Chondrocyte (in vitro differentiated cells): ENCODE measurements around the gene ZNF28. TPM values are rescaled to one million over a fixed set of nuclear protein-coding genes. Genes with fewer than 3 reads are reported as not detected.
"Not testable (repeated sequence)": the region's sequence is repeated elsewhere in the genome, so short reads cannot be mapped to it uniquely, and the experiment has no call there.

ENCODE experiments used
- DNase-seq: peaks from one replicate; pipeline ENCODE4 v3.0.0; 2021; ENCODE audit warnings: mixed read lengths, low spot score
- H3K27ac Mint-ChIP-seq: one replicate; pipeline ENCODE4 v1.8.0; 2021; ENCODE audit warnings: mild to moderate bottlenecking, moderate library complexity, mixed read lengths; ENCODE audit not compliant: unreplicated experiment
- H3K27me3 Mint-ChIP-seq: 2 replicates; pipeline ENCODE4 v1.8.0; 2021; ENCODE audit warnings: low read depth, mixed read lengths
- H3K36me3 Mint-ChIP-seq: 2 replicates; pipeline ENCODE4 v1.8.0; 2021; ENCODE audit warnings: low read depth, mixed read lengths
- H3K4me1 Mint-ChIP-seq: 2 replicates; pipeline ENCODE4 v1.8.0; 2021; ENCODE audit warnings: low read depth, mild to moderate bottlenecking, mixed read lengths
- H3K4me3 Mint-ChIP-seq: one replicate; pipeline ENCODE4 v1.8.0; 2021; ENCODE audit warnings: mild to moderate bottlenecking, moderate library complexity, mixed read lengths; ENCODE audit not compliant: unreplicated experiment
- H3K9me3 Mint-ChIP-seq: 2 replicates; pipeline ENCODE4 v1.8.0; 2021; ENCODE audit warnings: low read depth, mixed read lengths
- CTCF ChIP-seq: fragments of 200-600 bp; sonication (generic); IDR thresholded peaks from 2 replicates; pipeline ENCODE4 v1.5.0; 2021; ENCODE audit warnings: antibody characterized with exemption, mild to moderate bottlenecking, moderate library complexity
- total RNA-seq: library from RNA; stranded (reverse); gene quantifications from 3 replicates; pipeline ENCODE4 v1.2.1, GENCODE V29; 2021

The ZNF28 gene
- total RNA-seq, 1 donor from 2014 or later, result 16.7 TPM

DNA sequence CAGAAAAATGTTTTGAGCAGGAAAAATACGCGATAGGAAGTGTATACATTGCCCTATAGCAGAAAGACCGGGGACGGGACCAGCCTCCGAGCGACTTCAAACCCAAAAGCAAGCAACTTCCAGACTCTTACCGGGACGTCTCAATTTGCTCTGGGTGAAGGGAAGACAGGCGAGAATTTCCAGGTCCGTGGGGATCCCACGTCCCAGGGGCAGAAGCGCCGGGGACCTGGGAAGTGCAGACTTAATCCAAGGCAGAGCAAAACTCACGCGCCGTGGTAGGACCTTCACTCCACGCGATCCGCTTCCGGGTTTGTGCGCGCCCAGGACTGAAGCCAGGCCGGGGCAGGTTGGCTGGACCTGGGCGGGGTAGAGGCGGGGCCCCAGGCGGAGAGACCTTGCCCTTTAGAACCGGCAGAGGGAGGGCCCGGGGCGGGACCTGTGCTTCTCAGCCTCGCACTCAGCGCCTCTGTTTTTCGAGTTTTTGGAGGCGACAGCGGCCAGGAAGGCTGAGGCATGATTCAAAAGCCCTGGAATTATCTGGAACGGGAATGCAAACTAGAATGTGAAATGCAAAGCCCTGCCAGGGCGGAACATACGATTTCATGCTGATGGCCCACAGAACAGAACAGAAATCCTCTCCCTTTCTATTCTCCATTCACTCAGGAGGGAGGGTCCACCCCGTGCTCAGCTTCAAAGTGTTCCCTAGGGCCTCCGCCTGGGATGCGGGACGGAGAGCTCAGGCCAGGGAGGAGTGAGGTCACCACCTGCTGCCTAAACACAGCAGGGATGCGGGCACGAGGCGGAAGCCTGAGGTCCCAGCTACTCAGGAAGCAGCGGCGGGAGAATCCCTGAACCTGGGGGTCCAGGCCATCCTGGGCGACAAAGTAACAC, 34.7 kb downstream of the ZNF28 start, which contains the start of gene ZNF600:
Gene ZNF600, minus strand, starts transcription at position 328 of the 891 bp plus-strand sequence. CDS start 7,903 bp downstream, outside the sequence.
- TF ChIP-seq CTCF, result peak; percentile 53
- H3K36me3 Mint-ChIP-seq, DNase-seq, H3K27me3 Mint-ChIP-seq: not testable (repeated sequence)
- Mint-ChIP-seq H3K4me3 (peak within 1 kb of the TSS; percentile 88), H3K27ac (peak within 1 kb of the TSS; percentile 83), H3K4me1 (peaks cover 18% of the 10 kb centered on the region), H3K9me3 (peaks cover 11% of the 10 kb centered on the region)

DNA sequence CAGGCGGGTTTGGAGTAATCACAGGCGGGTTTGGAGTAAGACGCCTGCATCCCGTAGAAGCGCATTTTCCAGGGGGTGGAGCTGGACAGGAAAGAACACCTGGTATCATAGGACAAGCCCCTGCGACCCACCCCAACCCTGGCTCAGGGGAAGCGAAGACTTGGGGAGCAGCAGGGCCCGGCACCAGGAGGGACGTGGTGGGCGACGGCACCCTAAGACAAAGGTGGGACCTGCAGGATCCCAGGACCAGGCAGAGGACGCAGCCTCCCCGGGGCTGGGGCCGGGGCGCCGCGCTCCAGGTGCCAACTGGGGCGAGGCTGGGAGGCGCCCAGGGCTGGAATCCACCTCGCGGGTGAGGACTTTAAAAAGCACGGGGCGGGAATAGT, 35.4 kb downstream of the ZNF28 start:
- H3K27ac Mint-ChIP-seq, result peak overlapping the region; percentile 83
- peaks cover 4% of the 10 kb centered on the region for H3K36me3 Mint-ChIP-seq
- DNase-seq, result no peak
- no peaks in the 10 kb centered on the region for H3K27me3 Mint-ChIP-seq
- H3K9me3 Mint-ChIP-seq, result peaks cover 5% of the 10 kb centered on the region
- TF ChIP-seq CTCF, result no peak
- H3K4me1 Mint-ChIP-seq, result peaks cover 18% of the 10 kb centered on the region
- H3K4me3 Mint-ChIP-seq, result peak overlapping the region; percentile 88

GRCh38 chr19:52785506-52785905, 35.9 kb downstream of the ZNF28 start:
- TF ChIP-seq CTCF, result no peak
- no peaks in the 10 kb centered on the region for H3K9me3 Mint-ChIP-seq
- H3K27ac Mint-ChIP-seq, result peak overlapping the region; percentile 83
- H3K4me1 Mint-ChIP-seq, result peaks cover 18% of the 10 kb centered on the region
- no peak for DNase-seq
- H3K4me3 Mint-ChIP-seq, result peak overlapping the region; percentile 88
- no peaks in the 10 kb centered on the region for H3K27me3 Mint-ChIP-seq
- H3K36me3 Mint-ChIP-seq, result peaks cover 6% of the 10 kb centered on the region

GRCh38 chr19:52782864-52783263, 38.6 kb downstream of the ZNF28 start:
- not testable (repeated sequence) for H3K9me3 Mint-ChIP-seq, H3K27ac Mint-ChIP-seq, DNase-seq, H3K27me3 Mint-ChIP-seq, H3K4me3 Mint-ChIP-seq
- Mint-ChIP-seq H3K4me1 (peaks cover 16% of the 10 kb centered on the region), H3K36me3 (peaks cover 18% of the 10 kb centered on the region)

DNA sequence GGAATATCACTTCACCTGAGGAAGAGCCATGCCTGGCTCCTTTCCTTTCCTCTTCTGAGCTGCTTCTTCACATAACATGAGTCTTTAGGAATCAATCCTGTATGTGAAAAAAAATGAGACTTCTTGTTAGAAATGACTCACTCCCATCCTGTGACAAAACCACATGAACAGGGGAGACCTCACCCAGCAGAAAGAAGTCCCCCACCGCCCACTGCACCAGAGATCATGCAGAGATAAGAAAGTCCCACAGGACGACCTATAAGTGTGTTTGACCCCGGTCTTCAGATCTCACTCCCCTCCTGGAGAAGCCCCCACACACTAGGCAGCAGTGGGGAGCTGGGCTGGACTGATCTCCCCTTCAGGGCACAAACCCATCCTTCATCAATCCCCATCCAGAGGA, 42.6 kb downstream of the ZNF28 start:
- no peaks in the 10 kb centered on the region for H3K4me1 Mint-ChIP-seq
- no peak for DNase-seq

GRCh38 chr19:52756447-52756846, 65.0 kb downstream of the ZNF28 start:
- H3K4me3 Mint-ChIP-seq, H3K4me1 Mint-ChIP-seq, H3K36me3 Mint-ChIP-seq, DNase-seq, H3K27ac Mint-ChIP-seq, H3K27me3 Mint-ChIP-seq: not testable (repeated sequence)
- peaks cover 23% of the 10 kb centered on the region for H3K9me3 Mint-ChIP-seq

More for the DNA sequence above, 42.6 kb downstream of the ZNF28 start:
- Mint-ChIP-seq H3K36me3 (peaks cover 38% of the 10 kb centered on the region), H3K27me3 (no peaks in the 10 kb centered on the region), H3K27ac (peak overlapping the region; percentile 36), H3K4me3 (no peak overlapping the region), H3K9me3 (peaks cover 4% of the 10 kb centered on the region)
- no peak for TF ChIP-seq CTCF
